Transverse colon (tissue), 4 donors: Measurements from ENCODE around the gene MTERF4.

Experiments used
- POLR2A ChIP-seq: fragments of 450-650 bp; IDR thresholded peaks from one replicate; pipeline ENCODE4 v1.6.1; 2016; ENCODE audit warnings: antibody characterized with exemption, mild to moderate bottlenecking, moderate library complexity
- POLR2AphosphoS5 ChIP-seq, 3 donors: sonication (generic); formaldehyde crosslinking; IDR thresholded peaks; one replicate each; pipeline ENCODE4 v1.6.1; 2016; ENCODE audit warnings: antibody characterized with exemption in 3 of 3
- TF ChIP-seq, protein P1 (sequence below), 5 experiments: fragments of 200-600 bp in 3 of 5; fragments of 450-650 bp in 2 of 5; sonication (generic) in 3 of 5; IDR thresholded peaks; 1 replicate in 2 of 5; 2 replicates in 3 of 5; pipeline ENCODE4 v1.5.1; 2016 to 2017; ENCODE audit warnings: antibody characterized with exemption in 5 of 5, inconsistent platforms in 3 of 5, mild to moderate bottlenecking in 2 of 5, moderate library complexity in 1 of 5

DNA sequence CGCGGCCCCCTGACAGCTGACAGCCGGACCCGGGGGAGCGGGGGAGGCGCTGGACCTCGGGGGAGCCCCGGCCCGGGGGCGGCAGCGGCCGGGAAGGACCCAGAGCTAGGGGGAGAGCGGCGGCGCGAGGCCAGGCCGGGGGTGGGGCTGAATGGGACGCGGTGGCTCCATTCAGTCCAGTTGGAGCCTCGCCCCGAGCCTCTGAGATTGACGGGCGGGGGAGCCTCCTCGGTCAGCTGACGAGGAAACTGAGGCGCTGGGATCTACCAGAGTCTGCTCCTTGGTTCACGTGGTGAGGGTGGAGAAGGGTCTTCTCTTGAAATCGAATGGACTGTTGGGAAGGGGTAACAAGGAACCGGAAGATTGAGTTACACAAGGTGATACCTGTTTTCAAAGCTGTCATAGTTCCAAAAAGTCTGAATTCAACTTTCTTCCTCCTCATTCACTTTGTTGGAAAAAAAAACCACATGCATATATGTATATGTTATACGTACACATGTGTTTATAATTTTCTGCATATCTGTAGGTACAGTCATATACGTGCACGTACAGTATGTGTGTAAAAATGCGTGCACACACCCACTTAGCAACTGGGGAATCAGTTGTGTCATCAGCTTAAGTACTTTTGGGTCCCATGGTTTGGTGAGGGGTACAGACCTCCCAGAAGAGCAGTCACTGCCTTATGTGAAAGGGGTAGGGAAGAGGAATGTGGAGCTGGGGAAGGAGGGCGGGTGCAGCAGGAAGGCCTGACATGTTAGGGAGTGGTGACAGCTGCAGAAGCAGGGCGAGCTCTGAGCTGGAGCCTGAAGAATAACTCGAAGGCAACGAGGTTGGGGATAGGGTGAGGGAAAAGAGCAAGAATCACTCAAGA is 48.8 kb upstream of the MTERF4 start:
- TF ChIP-seq, protein P1, sequence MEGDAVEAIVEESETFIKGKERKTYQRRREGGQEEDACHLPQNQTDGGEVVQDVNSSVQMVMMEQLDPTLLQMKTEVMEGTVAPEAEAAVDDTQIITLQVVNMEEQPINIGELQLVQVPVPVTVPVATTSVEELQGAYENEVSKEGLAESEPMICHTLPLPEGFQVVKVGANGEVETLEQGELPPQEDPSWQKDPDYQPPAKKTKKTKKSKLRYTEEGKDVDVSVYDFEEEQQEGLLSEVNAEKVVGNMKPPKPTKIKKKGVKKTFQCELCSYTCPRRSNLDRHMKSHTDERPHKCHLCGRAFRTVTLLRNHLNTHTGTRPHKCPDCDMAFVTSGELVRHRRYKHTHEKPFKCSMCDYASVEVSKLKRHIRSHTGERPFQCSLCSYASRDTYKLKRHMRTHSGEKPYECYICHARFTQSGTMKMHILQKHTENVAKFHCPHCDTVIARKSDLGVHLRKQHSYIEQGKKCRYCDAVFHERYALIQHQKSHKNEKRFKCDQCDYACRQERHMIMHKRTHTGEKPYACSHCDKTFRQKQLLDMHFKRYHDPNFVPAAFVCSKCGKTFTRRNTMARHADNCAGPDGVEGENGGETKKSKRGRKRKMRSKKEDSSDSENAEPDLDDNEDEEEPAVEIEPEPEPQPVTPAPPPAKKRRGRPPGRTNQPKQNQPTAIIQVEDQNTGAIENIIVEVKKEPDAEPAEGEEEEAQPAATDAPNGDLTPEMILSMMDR (IDR thresholded peaks at IDR 0.05), result no peak
- TF ChIP-seq POLR2AphosphoS5 (IDR thresholded peaks at IDR 0.05), result no peak
- no peak for TF ChIP-seq POLR2A
